ENCODE results near the gene HNF1A. TPM values are rescaled to one million over a fixed set of nuclear protein-coding genes. Genes with fewer than 3 reads are reported as not detected.
"Not testable (repeated sequence)": the region's sequence is repeated elsewhere in the genome, so short reads cannot be mapped to it uniquely, and the experiment has no call there.

HNF1A gene
- total RNA-seq, 2 donors from 2014 or later: not detected

DNA sequence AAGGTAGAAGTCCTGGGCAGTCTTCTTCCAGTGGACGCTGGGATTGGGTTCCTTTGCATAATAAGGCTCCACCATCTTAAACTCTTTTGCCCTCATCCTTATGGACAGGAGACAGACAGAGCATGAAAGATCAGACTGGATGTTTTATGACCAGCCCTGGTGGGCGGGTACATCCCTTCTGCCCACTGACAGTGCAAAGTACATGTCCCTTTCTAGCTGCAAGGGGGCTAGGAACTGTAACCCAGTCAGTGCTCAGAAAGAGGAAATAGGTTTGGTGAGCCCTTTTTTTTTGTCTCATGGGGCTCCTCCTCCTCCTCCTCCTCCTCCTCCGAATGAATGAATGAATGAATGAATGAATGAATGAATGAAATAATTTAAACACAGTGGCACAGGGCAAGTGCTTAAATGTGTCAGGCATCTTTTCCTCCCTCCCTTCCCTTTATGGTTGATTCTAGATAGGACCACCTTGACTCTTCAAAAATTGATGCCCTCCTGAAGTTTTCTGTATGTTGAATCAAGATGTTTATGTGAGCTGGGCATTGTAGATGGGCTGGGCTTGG lies 36.4 kb upstream of the HNF1A start:
- ATAC-seq (no peak), DNase-seq (ENCODE audit: low spot score) (no peak)
- H3K36me3 Mint-ChIP-seq: no peaks in the 10 kb centered on the region
- peaks cover 0 to 7% of the 10 kb centered on the region in 2 donors for H3K4me1 Mint-ChIP-seq (ENCODE audit: low read depth in 2 of 2)
- H3K4me3 Mint-ChIP-seq: no peak overlapping the region
- H3K27ac Mint-ChIP-seq: peak overlapping the region in 1 of 2 donors; percentile 53
- H3K9me3 Mint-ChIP-seq: no peaks in the 10 kb centered on the region
- H3K27me3 Mint-ChIP-seq: peaks cover 0 to 6% of the 10 kb centered on the region in 2 donors

DNA sequence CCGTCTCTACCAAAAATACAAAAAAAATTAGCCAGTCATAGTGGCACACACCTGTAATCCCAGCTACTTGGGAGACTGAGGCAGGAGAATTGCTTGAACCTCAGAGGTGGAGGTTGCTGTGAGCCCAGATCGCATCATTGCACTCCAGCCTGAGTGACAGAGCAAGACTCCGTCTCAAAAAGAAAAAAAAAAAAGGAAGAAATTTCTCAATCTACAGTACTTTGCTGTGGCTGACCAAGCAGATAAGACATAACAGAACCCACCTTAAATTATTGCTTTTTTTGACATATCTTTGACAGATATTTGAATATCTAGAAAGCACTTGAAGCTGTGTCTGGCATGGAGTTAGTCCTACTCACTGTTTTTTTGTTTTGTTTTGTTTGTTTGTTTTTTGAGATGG lies 34.9 kb upstream of the HNF1A start:
- Mint-ChIP-seq H3K27me3 (peaks cover 0 to 4% of the 10 kb centered on the region in 2 donors), H3K4me1 (ENCODE audit: low read depth in 2 of 2) (peaks cover 0 to 7% of the 10 kb centered on the region in 2 donors), H3K4me3 (no peak overlapping the region), H3K36me3 (no peaks in the 10 kb centered on the region), H3K9me3 (no peaks in the 10 kb centered on the region), H3K27ac (no peak overlapping the region)
- DNase-seq (ENCODE audit: low spot score) (no peak), ATAC-seq (no peak)

- H3K27ac Mint-ChIP-seq: no peak overlapping the region
- no peaks in the 10 kb centered on the region for H3K36me3 Mint-ChIP-seq
- DNase-seq (ENCODE audit: low spot score): no peak
- ATAC-seq: peak in 1 of 2 donors; percentile 69
- peaks cover 0 to 7% of the 10 kb centered on the region in 2 donors for H3K4me1 Mint-ChIP-seq (ENCODE audit: low read depth in 2 of 2)
- no peaks in the 10 kb centered on the region for H3K27me3 Mint-ChIP-seq
- H3K4me3 Mint-ChIP-seq: no peak overlapping the region
- no peaks in the 10 kb centered on the region for H3K9me3 Mint-ChIP-seq
Observed at GRCh38 chr12:120944645-120945217, 33.6 kb upstream of the HNF1A start.

- DNase-seq (ENCODE audit: low spot score); H3K9me3 Mint-ChIP-seq; ATAC-seq; H3K4me1 Mint-ChIP-seq (ENCODE audit: low read depth in 2 of 2); H3K36me3 Mint-ChIP-seq; H3K27me3 Mint-ChIP-seq; H3K4me3 Mint-ChIP-seq; H3K27ac Mint-ChIP-seq: not testable (repeated sequence)
Observed at GRCh38 chr12:120945516-120945915, 32.8 kb upstream of the HNF1A start.

GRCh38 chr12:120950260-120950799 lies 28.0 kb upstream of the HNF1A start:
- DNase-seq (ENCODE audit: low spot score); H3K36me3 Mint-ChIP-seq; H3K4me1 Mint-ChIP-seq (ENCODE audit: low read depth in 2 of 2); H3K27ac Mint-ChIP-seq; H3K9me3 Mint-ChIP-seq; ATAC-seq; H3K27me3 Mint-ChIP-seq; H3K4me3 Mint-ChIP-seq: not testable (repeated sequence)

GRCh38 chr12:120950807-120951206 lies 27.5 kb upstream of the HNF1A start:
- Mint-ChIP-seq H3K9me3 (no peaks in the 10 kb centered on the region), H3K27me3 (no peaks in the 10 kb centered on the region), H3K4me1 (ENCODE audit: low read depth in 2 of 2) (no peaks in the 10 kb centered on the region), H3K4me3 (no peak overlapping the region), H3K27ac (no peak overlapping the region), H3K36me3 (no peaks in the 10 kb centered on the region)
- no peak for DNase-seq (ENCODE audit: low spot score)
- no peak for ATAC-seq

GRCh38 chr12:120955232-120955631 lies 23.1 kb upstream of the HNF1A start:
- no peaks in the 10 kb centered on the region for H3K36me3 Mint-ChIP-seq
- no peaks in the 10 kb centered on the region for H3K27me3 Mint-ChIP-seq
- ATAC-seq (no peak), DNase-seq (ENCODE audit: low spot score) (no peak)
- peaks cover 0 to 6% of the 10 kb centered on the region in 2 donors for H3K4me1 Mint-ChIP-seq (ENCODE audit: low read depth in 2 of 2)
- no peak overlapping the region for H3K4me3 Mint-ChIP-seq
- no peak overlapping the region for H3K27ac Mint-ChIP-seq
- H3K9me3 Mint-ChIP-seq: no peaks in the 10 kb centered on the region

- H3K9me3 Mint-ChIP-seq: no peaks in the 10 kb centered on the region
- ATAC-seq: no peak
Observed at GRCh38 chr12:120956579-120957300, 21.6 kb upstream of the HNF1A start.

DNA sequence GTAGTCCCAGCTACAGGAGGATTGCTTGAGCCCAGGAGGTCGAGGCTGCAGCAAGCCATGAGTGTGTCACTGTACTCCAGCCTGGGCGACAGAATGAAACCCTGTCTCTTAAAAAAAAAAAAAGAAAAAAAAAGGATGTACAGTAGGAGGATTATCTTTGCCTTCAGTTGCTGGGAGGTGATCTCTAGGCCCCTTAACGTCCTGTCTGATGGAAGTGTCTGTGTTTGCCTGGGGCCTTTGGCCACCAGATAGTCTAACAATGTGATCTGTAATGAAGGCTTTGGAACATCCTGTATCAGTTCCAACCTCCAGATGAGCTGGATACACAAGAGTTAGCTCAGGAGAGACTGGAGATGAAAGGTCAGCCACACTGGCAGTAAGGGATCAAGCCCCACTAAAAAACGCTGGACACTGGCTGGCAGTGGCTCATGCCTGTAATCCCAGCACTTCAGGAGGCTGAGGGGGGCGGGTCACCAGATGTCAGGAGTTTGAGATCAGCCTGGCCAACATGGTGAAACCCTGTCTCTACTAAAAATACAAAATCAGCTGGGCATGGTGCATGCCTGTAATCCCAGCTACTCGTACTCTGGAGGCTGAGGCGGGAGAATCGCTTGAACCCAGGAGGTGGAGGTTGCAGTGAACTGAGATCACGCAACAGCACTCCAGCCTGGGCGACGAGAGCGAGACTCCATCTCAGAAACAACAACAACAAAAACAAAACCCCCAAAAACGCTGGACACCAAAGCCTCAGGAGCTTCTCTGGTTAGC lies 19.0 kb upstream of the HNF1A start:
- peak overlapping the region in 1 of 2 donors; percentile 16 for H3K27ac Mint-ChIP-seq
- H3K27me3 Mint-ChIP-seq: peaks cover 0 to 3% of the 10 kb centered on the region in 2 donors
- H3K9me3 Mint-ChIP-seq: no peaks in the 10 kb centered on the region
- H3K4me1 Mint-ChIP-seq (ENCODE audit: low read depth in 2 of 2): peaks cover 0 to 6% of the 10 kb centered on the region in 2 donors
- H3K4me3 Mint-ChIP-seq: peak overlapping the region; percentile 53
- no peaks in the 10 kb centered on the region for H3K36me3 Mint-ChIP-seq
- ATAC-seq: no peak
- DNase-seq (ENCODE audit: low spot score): no peak

More at GRCh38 chr12:120956579-120957300, 21.6 kb upstream of the HNF1A start:
- DNase-seq (ENCODE audit: low spot score): no peak
- Mint-ChIP-seq H3K27me3 (no peaks in the 10 kb centered on the region), H3K4me1 (ENCODE audit: low read depth in 2 of 2) (peaks cover 0 to 6% of the 10 kb centered on the region in 2 donors), H3K36me3 (no peaks in the 10 kb centered on the region), H3K27ac (no peak overlapping the region), H3K4me3 (no peak overlapping the region)

- peaks cover 0 to 6% of the 10 kb centered on the region in 2 donors for H3K4me1 Mint-ChIP-seq (ENCODE audit: low read depth in 2 of 2)
- no peak overlapping the region for H3K27ac Mint-ChIP-seq
- peaks cover 0 to 3% of the 10 kb centered on the region in 2 donors for H3K27me3 Mint-ChIP-seq
- H3K36me3 Mint-ChIP-seq: no peaks in the 10 kb centered on the region
- H3K4me3 Mint-ChIP-seq: no peak overlapping the region
- no peaks in the 10 kb centered on the region for H3K9me3 Mint-ChIP-seq
- peak; percentile 28 to 56 for ATAC-seq
- no peak for DNase-seq (ENCODE audit: low spot score)
Observed at GRCh38 chr12:120960657-120961056, 17.7 kb upstream of the HNF1A start.

DNA sequence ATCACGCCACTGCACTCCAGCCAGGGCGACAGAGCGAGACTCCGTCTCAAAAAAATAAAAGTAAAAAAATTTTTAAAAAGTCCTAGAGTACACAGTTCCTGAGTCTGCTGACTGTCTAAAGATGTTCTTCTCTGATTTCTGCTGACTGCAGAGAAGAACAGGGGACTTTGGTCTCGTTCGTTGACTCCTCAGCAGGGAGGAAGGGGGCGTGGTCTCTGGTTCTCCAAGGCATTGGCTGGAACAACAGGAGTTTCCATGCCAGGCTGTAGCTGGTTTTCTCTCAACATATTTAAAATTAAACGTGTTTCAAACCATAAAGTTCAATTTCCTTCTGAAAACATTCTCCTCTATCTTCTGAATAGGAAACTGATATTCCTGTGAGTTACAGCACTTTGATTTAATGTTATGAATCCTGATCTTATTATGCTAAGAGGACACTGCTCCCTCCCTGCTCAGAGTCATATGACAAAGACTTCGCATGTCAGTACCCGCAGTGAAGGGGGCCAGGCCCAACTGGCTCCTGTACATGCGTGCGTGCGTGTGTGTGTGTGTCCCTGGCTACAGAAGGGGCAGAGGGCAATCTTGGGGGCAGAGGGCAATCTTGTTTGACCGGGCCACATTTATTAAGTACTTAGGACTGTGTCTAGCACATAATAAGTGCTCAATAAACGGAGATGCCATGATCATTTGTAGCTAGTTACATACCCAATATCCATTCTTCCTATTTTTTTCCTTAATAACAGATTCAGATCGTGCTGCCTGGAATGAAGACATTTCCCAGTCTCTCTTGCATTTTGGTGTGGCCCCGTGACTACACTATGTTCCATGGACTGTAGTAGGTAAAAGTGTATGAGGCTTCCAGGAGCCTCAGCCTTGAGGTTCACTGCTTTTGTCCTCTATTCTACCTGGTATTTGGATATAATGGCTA lies 16.5 kb upstream of the HNF1A start:
- Mint-ChIP-seq H3K4me3 (no peak overlapping the region), H3K9me3 (no peaks in the 10 kb centered on the region), H3K4me1 (ENCODE audit: low read depth in 2 of 2) (peaks cover 0 to 6% of the 10 kb centered on the region in 2 donors), H3K27me3 (peaks cover 0 to 3% of the 10 kb centered on the region in 2 donors), H3K36me3 (no peaks in the 10 kb centered on the region), H3K27ac (no peak overlapping the region)
- ATAC-seq (no peak), DNase-seq (ENCODE audit: low spot score) (no peak)

GRCh38 chr12:120962532-120963020 lies 15.8 kb upstream of the HNF1A start:
- no peaks in the 10 kb centered on the region for H3K36me3 Mint-ChIP-seq
- no peak for DNase-seq (ENCODE audit: low spot score)
- no peak overlapping the region for H3K27ac Mint-ChIP-seq
- peak in 1 of 2 donors; percentile 68 for ATAC-seq
- H3K27me3 Mint-ChIP-seq: peaks cover 0 to 3% of the 10 kb centered on the region in 2 donors
- peaks cover 0 to 6% of the 10 kb centered on the region in 2 donors for H3K4me1 Mint-ChIP-seq (ENCODE audit: low read depth in 2 of 2)
- H3K9me3 Mint-ChIP-seq: no peaks in the 10 kb centered on the region
- H3K4me3 Mint-ChIP-seq: no peak overlapping the region

All from natural killer cell treated with Interleukin-12 subunit alpha and Interleukin-12 subunit beta and Interleukin-15 and Interleukin-18, amount 100 ng/mL, for 72 hours (primary cell).